HG02884 (cell line): ENCODE results near the gene TARBP1.
"Not testable (repeated sequence)": the region's sequence is repeated elsewhere in the genome, so short reads cannot be mapped to it uniquely, and the experiment has no call there.

Experiments
- ATAC-seq: cut with Tn5 transposase; IDR thresholded peaks from one replicate; pipeline ENCODE4 v1.9.1; 2021; ENCODE audit warnings: mild to moderate bottlenecking, moderate library complexity; ENCODE audit not compliant: unreplicated experiment

TARBP1 gene

DNA sequence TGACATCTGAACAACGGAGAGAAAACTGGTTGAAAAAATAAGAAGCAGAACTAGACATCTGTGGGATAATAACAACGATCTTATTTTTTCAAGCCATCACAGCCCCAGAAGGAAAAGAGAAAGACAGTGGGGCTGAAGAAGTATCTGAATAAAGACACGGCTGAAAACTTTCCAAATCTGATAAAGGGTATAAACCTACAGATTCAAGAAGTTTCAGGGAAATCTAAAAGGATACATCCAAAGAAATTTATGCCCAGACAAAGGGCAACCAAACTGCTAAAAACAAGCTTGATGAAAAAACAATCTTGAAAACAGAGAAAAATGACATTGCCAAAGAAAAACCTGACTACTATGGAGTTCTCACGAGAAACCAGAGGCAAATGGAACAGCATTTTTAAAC is 40.4 kb downstream of the TARBP1 start:
- no peak for ATAC-seq

DNA sequence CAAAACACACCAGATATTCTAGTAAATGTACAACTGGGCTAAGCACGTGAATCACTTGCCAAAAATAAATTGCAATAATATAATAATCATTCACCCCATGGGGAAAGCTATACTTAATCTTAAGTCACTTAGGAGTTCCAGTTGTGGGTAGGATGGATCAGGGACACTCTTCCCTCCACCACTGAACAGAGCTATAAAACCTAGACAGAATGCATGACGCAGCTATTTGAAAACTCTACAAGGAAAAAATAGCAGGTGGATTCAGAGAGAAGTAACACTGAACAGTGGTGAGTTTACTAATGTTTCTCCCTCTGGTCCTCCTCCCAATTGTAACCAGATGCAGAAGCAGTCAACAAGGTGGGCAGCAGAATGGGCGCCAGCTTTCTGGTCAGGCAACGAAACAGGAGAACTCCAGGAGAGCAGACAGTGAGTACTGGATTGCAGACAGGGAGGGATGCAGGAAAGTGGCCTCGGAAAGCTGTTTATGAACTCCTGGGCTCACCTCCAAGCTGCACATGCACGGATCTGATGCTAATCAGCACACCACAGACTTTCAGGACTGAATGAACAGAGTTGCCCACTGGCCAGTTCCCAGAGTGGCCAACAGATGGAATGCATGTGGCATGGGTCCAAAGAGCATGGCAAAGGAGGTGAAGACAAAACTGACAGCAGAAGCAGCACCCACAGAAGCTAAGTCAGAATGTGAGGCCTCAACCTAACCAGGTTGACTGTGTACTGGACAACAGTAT is 41.4 kb downstream of the TARBP1 start:
- no peak for ATAC-seq

DNA sequence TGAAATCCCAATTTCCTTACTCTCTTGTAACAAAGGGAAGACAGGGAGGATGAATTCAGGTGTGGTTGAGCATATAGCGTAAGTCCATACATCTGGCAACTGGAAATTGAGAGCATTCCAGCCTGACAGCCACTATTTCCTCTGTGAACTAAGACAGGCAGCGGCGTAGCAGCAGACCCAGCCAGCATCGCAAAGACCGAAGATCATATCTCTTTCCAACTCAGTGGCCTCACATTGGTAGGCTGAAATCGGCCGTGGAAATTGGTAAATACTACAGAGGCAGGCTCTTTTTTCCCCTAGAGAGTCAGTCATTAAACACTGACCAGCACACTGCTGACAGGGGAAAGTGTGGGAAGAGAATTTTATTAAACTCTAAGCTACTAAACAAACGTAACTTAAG is 43.4 kb downstream of the TARBP1 start:
- no peak for ATAC-seq

DNA sequence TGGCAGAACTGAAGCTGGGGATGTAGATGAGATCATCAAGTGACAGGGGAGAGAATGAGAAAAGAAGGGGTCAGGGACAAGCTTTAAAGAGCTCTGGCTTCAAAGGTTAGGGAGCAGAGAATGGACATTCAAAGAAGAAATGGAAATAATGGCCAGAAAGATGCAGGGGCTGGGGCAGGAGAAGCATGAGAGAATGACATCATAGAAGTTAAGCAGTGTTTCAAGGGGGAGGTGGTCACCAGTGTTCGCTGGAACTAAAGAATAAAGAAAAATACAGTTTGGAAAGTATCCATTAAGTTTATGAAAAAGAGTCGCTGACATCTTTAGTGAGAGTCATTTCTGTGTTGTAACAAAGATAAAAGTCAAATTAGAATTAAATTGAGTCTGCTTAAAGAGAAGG is 44.3 kb downstream of the TARBP1 start:
- no peak for ATAC-seq

DNA sequence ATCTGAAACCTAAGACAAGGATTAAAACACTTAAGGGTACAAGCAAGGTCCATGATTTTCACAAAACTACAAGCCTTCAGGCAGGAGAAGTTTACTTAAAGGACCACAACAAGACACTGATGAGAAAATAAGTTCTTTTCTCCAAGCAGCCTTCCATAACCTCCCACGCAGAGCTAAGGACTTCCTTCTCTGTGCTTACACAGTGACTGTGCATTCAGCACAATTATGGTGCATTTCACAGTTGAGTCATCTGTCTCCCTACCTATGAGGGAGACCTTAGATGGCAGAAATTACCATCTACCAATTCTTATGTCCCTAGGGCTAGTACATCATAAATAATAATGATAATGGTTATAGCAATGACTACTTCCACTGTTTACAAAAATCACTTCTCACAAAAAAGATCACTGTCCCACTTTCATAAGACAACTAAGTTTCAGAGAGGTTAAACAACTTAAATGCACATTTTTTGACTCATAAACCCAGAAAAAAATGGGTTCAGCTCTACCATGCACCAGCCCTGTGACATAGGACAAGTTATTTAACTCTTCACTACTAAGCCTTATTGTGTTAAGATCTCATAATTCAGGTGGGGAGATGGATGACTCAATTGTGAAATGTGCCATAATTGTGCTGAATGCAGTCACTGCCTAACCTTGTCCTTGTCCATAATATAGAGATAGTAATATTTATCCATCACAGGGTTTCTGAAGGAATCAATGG is 45.3 kb downstream of the TARBP1 start:
- peak; percentile 96 for ATAC-seq

DNA sequence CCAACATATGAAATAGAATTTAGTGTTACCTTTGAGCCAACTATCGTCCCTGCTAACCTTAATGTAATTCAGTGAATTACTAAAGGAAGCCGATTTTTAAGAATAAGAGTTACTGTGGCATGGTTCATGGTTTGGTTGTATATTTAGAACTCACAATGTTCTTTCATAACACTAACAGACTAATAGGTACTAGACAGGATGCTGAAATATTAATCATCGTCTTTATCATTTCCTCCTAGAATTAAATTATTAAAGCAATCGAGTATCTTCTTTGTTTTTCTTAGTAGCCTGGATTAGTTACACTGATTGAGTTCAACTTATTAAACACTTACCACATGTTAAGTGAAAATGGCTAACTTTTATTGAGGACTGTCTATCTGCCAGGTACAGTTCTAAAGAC is 47.7 kb downstream of the TARBP1 start:
- no peak for ATAC-seq

DNA sequence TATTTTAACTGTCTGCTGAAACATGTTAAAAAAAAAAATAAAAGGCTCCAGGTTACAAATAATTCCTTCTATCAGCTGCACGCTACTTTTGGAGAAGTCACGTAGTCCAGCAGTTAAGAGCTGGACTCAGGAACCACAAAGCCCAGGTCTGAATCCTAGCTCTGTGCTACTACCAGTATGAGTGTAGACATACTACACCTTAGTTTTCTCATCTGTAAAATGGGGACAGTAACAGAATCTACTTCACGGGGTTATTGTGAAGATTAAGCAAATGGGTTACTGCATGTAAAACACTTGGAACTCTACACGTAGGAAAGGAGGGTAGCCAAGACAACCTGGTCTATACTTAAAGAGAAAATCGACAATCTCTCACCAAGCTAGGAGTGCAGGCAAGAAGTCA is 48.3 kb downstream of the TARBP1 start:
- no peak for ATAC-seq

DNA sequence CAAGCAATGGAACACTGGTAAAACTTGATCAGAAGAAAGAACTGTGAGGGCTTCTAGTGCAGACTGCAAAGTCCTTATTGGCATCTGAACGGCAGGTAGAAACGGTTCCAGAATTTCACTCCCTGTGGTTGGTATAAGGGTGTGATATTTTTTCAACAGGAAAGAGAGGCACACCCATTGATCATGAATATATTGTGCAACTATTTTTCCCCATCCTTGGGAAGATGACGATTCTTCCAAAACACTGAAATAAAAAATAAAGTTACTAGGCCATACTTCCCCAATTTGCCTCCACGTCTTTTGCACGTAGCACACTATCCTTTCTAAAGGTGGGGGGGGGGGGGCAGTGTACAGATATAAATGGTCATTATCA is 49.6 kb downstream of the TARBP1 start:
- ATAC-seq: no peak

DNA sequence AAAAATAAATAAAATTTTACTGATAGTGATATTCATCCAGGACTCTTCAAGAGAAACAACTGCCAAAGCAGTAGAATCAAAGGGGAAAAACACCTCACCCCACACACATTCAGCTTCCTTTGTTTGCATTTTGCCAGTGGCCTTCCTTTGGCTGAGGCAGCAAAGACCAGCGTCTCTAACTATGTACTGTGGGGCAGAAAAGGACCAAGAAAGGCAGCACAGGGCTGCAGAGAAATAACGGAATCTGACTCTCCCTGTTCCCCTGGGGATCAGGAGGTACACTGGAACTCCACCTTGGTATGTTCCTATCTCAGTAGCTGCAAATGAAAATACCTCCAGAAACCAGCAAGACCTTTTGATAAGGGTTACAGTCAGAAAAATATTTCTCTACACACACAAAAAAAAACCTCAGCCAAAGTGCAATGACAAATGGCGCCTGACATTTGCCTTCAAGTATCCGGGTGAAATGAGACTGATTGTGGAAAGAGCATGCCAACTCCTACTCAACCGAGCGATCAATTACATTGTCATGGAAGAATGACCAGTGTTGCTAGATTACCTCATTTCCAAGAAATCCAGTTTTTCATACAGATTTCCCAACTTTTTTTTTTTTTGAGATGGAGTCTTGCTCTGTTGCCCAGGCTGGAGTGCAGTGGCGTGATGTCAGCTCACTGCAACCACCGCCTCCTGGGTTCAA is 50.9 kb downstream of the TARBP1 start:
- no peak for ATAC-seq

DNA sequence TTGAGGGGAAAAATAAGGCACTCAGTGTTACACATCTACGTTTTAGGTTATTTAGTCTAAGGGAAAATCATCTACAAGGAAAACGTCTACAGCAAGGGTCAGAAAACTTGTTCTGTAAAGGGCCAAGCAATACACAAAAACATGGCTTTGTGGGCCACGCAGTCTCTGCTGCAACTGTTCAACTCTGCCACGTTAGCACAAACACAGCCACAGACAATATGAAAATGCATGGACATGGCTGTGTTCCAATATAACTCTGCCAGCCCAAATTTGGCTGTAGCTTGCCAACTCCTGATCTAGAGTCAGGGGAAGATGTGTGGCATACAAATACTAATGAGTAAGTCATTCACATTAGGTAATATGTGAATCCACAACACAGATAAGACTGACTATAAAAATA is 65.0 kb downstream of the TARBP1 start:
- no peak for ATAC-seq

DNA sequence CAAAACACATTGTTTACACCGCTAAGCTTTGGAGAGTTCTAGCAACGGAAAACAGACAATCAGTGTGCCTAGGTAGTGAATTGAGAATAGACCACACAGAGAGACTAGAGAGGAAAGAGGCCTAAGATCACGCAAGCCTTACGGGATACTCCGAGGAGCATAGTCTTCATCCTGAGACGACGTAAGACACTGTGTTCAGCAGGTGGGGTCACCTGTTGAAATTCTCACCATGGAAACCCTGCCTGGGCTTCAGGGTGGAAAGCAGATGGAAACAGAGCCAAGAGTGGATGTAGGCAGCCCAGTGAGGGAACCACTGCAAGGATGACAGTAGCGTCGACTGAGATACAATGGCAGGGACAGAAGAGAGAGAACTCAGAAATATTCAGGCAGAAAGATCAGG is 65.5 kb downstream of the TARBP1 start:
- no peak for ATAC-seq

DNA sequence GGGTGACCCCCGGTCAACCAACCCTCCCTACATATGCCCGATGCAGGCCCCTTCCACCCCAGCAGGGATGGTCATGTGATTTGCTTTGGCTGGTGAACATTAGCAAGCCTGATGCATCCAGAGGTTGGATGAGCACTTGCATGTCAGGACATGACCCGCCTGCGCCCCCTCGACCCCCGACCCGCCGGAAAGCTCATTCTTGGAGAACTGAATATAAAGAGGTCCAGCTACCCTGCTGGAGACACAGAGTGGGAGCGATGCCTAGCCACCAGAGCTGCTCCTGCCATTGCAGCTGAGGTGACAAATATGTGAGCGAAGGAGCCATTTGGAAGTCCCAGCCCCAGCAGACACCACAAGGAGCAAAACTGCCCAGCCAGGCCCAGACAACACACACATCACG is 66.1 kb downstream of the TARBP1 start:
- no peak for ATAC-seq

DNA sequence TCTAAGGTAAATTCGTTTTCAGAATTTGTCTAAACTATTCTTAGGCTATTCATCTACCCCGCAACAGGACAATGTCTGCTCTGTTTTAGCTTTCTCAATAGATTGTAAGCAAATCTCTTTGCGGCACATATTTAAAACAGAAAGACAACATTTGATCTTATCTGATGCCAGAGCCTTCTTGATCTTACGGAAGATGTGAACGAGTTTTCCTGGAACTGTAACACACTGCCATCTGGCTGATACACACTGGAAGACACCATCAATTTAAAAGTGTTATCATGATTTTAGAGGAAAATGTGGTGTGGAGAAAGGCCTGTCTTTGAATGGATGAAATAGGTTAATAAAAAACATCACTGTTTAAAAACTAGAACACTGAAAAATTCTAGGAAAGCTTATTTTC is 69.7 kb downstream of the TARBP1 start:
- ATAC-seq: no peak

DNA sequence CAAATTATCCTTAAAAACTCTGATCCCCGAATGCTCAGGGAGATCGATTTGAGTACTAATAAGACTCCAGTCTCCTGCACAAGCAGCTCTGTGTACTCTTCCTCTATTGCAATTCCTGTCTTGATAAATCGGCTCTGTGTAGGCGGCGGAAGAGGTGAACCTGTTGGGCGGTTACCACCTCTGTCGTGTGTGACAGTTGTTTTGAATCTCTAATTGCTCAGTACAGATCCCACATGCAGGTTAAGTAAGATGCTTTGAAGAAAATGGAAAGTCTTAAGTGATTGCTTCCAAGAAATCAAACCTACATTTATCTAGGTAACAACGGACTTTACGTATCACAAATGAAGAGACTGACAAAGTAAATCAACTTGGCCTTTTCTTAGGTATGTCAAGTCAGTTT is 70.2 kb downstream of the TARBP1 start:
- no peak for ATAC-seq

DNA sequence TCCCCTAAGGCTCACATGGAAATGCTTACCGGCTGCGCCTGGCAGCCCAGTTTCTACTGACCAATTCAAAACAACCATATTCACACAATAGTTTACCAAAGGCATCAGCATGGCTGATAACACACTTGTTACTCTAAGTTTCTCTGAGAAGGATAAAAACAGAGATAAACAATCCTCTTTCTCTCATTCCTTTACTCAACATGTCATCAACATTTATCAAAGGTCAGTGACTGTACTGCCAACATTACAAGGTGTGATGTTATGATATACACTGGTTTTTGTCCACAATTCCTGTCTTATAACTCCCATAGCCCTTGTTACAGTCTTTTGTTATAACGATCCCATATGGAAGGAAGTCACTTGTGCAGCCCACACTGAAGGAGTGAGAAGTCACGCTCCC is 72.1 kb downstream of the TARBP1 start:
- no peak for ATAC-seq

DNA sequence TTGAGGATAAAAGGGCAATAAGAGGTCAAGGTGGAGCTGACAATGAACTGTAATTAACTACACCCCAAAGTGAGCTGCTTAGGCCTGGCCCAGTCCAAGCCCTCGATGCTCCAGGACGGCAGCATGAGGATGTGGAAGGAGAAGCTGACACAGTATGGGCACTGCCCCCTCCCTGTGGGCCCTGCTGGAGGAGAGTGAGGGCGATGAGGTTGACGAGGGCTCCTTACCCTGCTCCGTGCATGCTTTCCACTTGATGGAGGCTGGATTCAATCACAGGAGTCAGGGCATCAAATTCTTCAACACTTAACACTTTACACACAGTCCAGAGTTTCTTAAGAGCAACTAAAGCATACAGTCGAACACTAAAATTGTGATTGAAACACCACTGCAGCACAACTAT is 73.3 kb downstream of the TARBP1 start:
- no peak for ATAC-seq

DNA sequence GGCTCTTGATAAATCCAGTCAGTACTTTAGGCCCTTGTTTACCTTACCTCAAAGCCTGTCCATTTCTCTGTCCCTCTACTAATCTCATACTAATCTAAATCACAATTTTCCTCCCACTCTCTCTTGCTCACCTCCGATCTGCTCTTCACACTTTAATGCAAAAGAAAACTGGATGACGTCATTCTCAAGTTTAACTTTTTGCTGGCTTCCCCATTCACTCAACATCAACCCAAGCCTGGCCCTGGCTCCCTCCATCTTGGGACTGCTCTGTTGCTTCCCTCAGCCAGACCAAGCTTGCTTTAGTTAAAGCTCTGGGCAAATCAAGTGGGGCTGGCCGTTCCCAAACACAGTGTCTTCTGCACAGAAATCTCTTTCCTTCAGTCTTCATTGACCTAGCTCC is 76.0 kb downstream of the TARBP1 start:
- no peak for ATAC-seq

DNA sequence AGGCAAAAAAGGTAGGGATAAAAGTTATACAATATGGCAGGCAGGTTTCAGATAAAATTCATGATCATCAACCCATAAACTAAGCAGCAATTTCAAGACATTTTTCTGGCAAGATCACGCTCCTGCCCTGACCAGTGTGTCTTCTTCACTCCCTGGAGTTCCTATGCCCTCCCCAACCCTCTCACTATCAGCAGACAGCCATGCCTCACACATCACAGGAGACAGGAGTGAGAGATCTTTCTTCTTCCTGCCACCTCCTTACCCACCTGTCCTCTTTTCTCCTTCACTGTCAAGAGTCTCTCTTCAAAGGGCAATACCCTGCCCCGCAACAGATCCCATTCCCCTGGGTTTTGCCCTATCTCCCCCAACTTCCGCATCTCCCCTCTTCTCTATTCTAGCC is 77.3 kb downstream of the TARBP1 start:
- no peak for ATAC-seq

DNA sequence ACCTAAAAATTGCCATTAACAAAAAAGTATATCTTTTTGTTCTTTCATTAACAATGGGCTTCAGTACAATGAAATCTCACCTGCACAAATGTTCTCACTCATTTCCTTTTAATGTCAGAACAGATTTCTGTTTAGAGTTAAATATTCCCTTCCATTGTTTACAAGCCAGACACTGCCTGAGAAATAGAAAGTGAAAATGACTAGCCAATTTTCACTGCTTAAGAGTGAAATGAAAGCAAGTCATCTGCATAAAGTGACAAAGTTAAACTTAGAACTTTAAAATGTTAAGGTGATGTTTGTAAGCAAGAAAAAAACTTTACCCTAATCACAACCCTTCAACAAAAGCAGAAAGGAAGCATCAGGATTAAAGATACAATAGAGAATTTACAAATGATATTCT is 78.2 kb downstream of the TARBP1 start:
- ATAC-seq: peak; percentile 37

DNA sequence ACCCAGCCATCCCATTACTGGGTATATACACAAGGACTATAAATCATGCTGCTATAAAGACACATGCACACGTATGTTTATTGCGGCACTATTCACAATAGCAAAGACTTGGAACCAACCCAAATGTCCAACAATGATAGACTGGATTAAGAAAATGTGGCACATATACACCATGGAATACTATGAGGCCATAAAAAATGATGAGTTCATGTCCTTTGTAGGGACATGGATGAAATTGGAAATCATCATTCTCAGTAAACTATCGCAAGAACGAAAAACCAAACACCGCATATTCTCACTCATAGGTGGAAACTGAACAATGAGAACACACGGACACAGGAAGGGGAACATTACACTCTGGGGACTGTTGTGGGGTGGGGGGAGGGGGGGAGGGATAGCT is 79.5 kb downstream of the TARBP1 start:
- not testable (repeated sequence) for ATAC-seq

DNA sequence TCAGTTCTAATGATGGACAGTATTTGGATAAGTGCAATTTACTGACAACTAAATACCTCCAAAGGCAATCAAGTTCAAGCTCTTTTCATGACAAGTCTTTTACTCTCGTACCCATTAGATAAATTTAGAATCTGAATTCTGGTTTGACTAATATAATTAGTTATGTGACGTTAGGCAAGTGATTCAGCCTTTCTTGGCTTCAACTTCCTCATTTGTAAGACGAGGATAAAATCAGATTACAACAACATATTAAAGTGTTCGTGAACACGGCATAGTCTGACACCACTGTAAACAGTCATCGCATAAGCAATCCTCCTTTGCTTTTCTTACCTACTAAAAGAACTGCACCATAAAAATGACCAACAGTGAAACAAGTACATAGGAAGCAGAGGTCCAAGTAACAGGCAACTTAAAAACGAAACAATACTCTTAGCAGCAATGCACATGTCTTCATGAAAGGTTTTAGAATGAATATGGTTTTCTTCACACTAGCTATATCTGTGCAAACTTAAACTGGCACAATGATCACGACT is 80.1 kb downstream of the TARBP1 start:
- peak; percentile 67 for ATAC-seq

DNA sequence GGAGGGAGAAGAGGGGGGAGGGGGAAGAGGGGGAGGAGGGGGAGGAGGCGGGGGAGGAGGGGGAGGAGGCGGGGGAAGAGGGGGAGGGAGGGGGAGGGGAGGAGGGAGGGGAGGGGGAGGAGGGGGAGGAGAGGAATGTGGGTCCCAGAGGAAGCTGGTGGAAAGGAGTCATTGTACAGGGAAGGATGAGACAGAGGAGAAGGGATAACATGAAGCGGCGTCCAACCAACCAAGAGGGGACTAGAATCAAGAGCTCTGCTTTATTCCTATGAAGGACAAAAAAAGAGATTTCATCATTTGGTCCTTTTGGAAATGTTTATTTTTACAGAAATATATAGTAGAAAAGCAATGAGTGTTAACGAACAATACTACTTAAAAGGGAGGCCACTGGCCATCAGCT is 81.2 kb downstream of the TARBP1 start:
- no peak for ATAC-seq
